IMR-90 (cell line): ENCODE data around the gene RNASE7. TPM values are rescaled to one million over a fixed set of nuclear protein-coding genes. Genes with fewer than 3 reads are reported as not detected.

ENCODE experiments used
- ATAC-seq: fragments of 200-7000 bp; cut with Tn5 transposase; 2 replicates; pipeline ENCODE4 v1.9.1; 2020; ENCODE audit warnings: low read depth, mild to moderate bottlenecking, moderate library complexity
- BruUV-seq: library from RNA; stranded (reverse); fragments of 400-500 nt; replicated peaks from 2 replicates; lab custom pipeline; 2021; lab: Mats Ljungman, UMichigan
- CTCF ChIA-PET: fragments of 300-600 bp; formaldehyde crosslinking; extraction: SDS; loops from one replicate; lab custom pipeline; 2021; ENCODE audit warnings: antibody characterized with exemption; lab: Yijun Ruan, JAX
- POLR2A ChIA-PET: fragments of 300-600 bp; sonication (Branson Sonifier 250); formaldehyde crosslinking; loops from one replicate; lab custom pipeline; 2022; ENCODE audit warnings: antibody characterized with exemption; ENCODE audit not compliant: unreplicated experiment; lab: Charles Lee
- DNase-seq: peaks from one replicate; pipeline ENCODE4 v3.0.0; 2013
- H2AFZ ChIP-seq: replicated peaks from 2 replicates; pipeline ENCODE3; 2013; ENCODE audit warnings: low read length, mild to moderate bottlenecking; ENCODE audit not compliant: poor library complexity
- H2AK5ac ChIP-seq: 2 replicates; pipeline ENCODE4 v1.6.1; 2013; ENCODE audit warnings: low read depth, low read length, inconsistent platforms
- H2AK9ac ChIP-seq: replicated peaks from 2 replicates; pipeline ENCODE3; 2013; ENCODE audit warnings: mild to moderate bottlenecking, low read depth, low read length, moderate library complexity; ENCODE audit not compliant: poor library complexity
- H2BK120ac ChIP-seq: 2 replicates; pipeline ENCODE4 v1.6.1; 2013; ENCODE audit warnings: low read depth, low read length, inconsistent platforms
- H2BK15ac ChIP-seq: 3 replicates; pipeline ENCODE4 v1.6.1; 2013; ENCODE audit warnings: low read depth, low read length, inconsistent platforms
- H2BK20ac ChIP-seq: 2 replicates; pipeline ENCODE4 v1.6.1; 2013; ENCODE audit warnings: low read depth, mild to moderate bottlenecking, inconsistent platforms, low read length, moderate library complexity
- H2BK5ac ChIP-seq: 2 replicates; pipeline ENCODE4 v1.6.1; 2013; ENCODE audit warnings: mild to moderate bottlenecking, low read depth, low read length, inconsistent platforms; ENCODE audit not compliant: poor library complexity, severe bottlenecking
- H3K14ac ChIP-seq: replicated peaks from 2 replicates; pipeline ENCODE4 v1.6.1; 2013; ENCODE audit warnings: low read depth, low read length, inconsistent platforms
- H3K18ac ChIP-seq: 2 replicates; pipeline ENCODE4 v1.6.1; 2013; ENCODE audit warnings: low read depth, low read length, control low read depth
- H3K23ac ChIP-seq: 2 replicates; pipeline ENCODE4 v1.6.1; 2013; ENCODE audit warnings: low read depth, low read length, inconsistent platforms
- H3K27ac ChIP-seq: 2 replicates; pipeline ENCODE4 v1.5.1; 2013; ENCODE audit warnings: mild to moderate bottlenecking, control low read depth, low read length; ENCODE audit not compliant: insufficient read depth
- H3K27me3 ChIP-seq: 2 replicates; pipeline ENCODE4 v1.6.1; 2013; ENCODE audit warnings: low read length; ENCODE audit not compliant: control insufficient read depth, insufficient read depth
- H3K36me3 ChIP-seq: 2 replicates; pipeline ENCODE4 v1.6.1; 2013; ENCODE audit warnings: low read length, mixed read lengths; ENCODE audit not compliant: control insufficient read depth, insufficient read depth
- H3K4ac ChIP-seq: 2 replicates; pipeline ENCODE4 v1.6.1; 2013; ENCODE audit warnings: low read depth, low read length, inconsistent platforms
- H3K4me1 ChIP-seq: 2 replicates; pipeline ENCODE4 v1.6.1; 2013; ENCODE audit warnings: low read length, mixed read lengths; ENCODE audit not compliant: control insufficient read depth, insufficient read depth
- H3K4me2 ChIP-seq: 2 replicates; pipeline ENCODE4 v1.6.1; 2013; ENCODE audit warnings: low read depth, mild to moderate bottlenecking, control low read depth, low read length, moderate library complexity
- H3K4me3 ChIP-seq: 2 replicates; pipeline ENCODE4 v1.5.1; 2013; ENCODE audit warnings: low read depth, mild to moderate bottlenecking, control low read depth, low read length, moderate library complexity; ENCODE audit not compliant: insufficient read depth
- H3K56ac ChIP-seq: 2 replicates; pipeline ENCODE4 v1.6.1; 2013; ENCODE audit warnings: low read length, inconsistent platforms; ENCODE audit not compliant: insufficient read depth; ENCODE audit errors: extremely low read depth
- H3K79me1 ChIP-seq, 2 experiments: 2 replicates each; pipeline ENCODE4 v1.6.1; 2013; ENCODE audit warnings: low read length in 2 of 2, inconsistent platforms in 1 of 2, low read depth in 1 of 2
- H3K9ac ChIP-seq: 2 replicates; pipeline ENCODE4 v1.6.1; 2013; ENCODE audit warnings: low read depth, low read length, control low read depth
- H3K9me1 ChIP-seq: 2 replicates; pipeline ENCODE4 v1.6.1; 2013; ENCODE audit warnings: low read length, inconsistent platforms; ENCODE audit not compliant: insufficient read depth
- H3K9me3 ChIP-seq: 2 replicates; pipeline ENCODE4 v1.6.1; 2013; ENCODE audit warnings: low read length; ENCODE audit not compliant: control insufficient read depth, insufficient read depth
- H4K20me1 ChIP-seq: 2 replicates; pipeline ENCODE4 v1.6.1; 2013; ENCODE audit warnings: low read length, inconsistent platforms; ENCODE audit not compliant: insufficient read depth
- H4K5ac ChIP-seq: 2 replicates; pipeline ENCODE4 v1.6.1; 2013; ENCODE audit warnings: mild to moderate bottlenecking, low read depth, low read length, control low read depth
- H4K8ac ChIP-seq, 2 experiments: 2 replicates each; pipeline ENCODE4 v1.6.1; 2013; ENCODE audit warnings: low read depth in 2 of 2, low read length in 2 of 2, control low read depth in 1 of 2, inconsistent platforms in 1 of 2
- H4K91ac ChIP-seq: 2 replicates; pipeline ENCODE4 v1.6.1; 2013; ENCODE audit warnings: low read depth, low read length, inconsistent platforms; ENCODE audit not compliant: insufficient read depth
- BHLHE40 ChIP-seq: fragments of 150-350 bp; IDR thresholded peaks from 2 replicates; pipeline ENCODE4 v1.6.1; 2016; ENCODE audit warnings: mild to moderate bottlenecking, low read depth, low read length
- CEBPB ChIP-seq: IDR thresholded peaks from 2 replicates; pipeline ENCODE4 v1.6.1; 2012; ENCODE audit warnings: low read depth, low read length, improper control_type of control experiment
- CHD1 ChIP-seq: IDR thresholded peaks from 2 replicates; pipeline ENCODE4 v1.6.1; 2012; ENCODE audit warnings: low read depth, low read length, improper control_type of control experiment
- FOS ChIP-seq: fragments of 150-350 bp; IDR thresholded peaks from 2 replicates; pipeline ENCODE4 v1.6.1; 2016; ENCODE audit warnings: low read depth, low read length
- MAFK ChIP-seq: IDR thresholded peaks from 2 replicates; pipeline ENCODE4 v1.6.1; 2012; ENCODE audit warnings: low read depth, low read length, improper control_type of control experiment
- NFE2L2 ChIP-seq: fragments of 150-350 bp; IDR thresholded peaks from 2 replicates; pipeline ENCODE4 v1.6.1; 2016; ENCODE audit warnings: low read depth, mild to moderate bottlenecking, low read length
- RCOR1 ChIP-seq: IDR thresholded peaks from 2 replicates; pipeline ENCODE4 v1.6.1; 2012; ENCODE audit warnings: mild to moderate bottlenecking, low read length, improper control_type of control experiment; ENCODE audit not compliant: insufficient replicate concordance
- RFX5 ChIP-seq: IDR thresholded peaks from 2 replicates; pipeline ENCODE4 v1.8.0; 2012; ENCODE audit warnings: low read depth, mild to moderate bottlenecking, low read length, moderate library complexity
- SMC3 ChIP-seq: fragments of 150-350 bp; IDR thresholded peaks from 2 replicates; pipeline ENCODE4 v1.6.1; 2016; ENCODE audit warnings: low read depth, mild to moderate bottlenecking, antibody characterized with exemption, low read length, moderate library complexity
- WGBS, 2 experiments: methylation state at CpG; one replicate each; pipeline versions ENCODE4 v1.1.5 to v1.1.7; 2013; ENCODE audit warnings: missing lambda C conversion rate in 2 of 2; ENCODE audit not compliant: insufficient read length in 1 of 2; ENCODE audit errors: extremely low coverage in 2 of 2; 5-methylcytosine and 5-hydroxymethylcytosine counted together
- dilution Hi-C: fragments of 300-500 bp; cut with HindIII; formaldehyde crosslinking; loops from one replicate; pipeline ENCODE4 v1.14.3; 2018; ENCODE audit warnings: low sequenced_read_pairs; ENCODE audit not compliant: unreplicated experiment
- in situ Hi-C: fragments of 300-500 bp; cut with MboI; formaldehyde crosslinking; loops from 3 replicates; pipeline ENCODE4 v1.14.3; 2019; ENCODE audit warnings: low sequenced_read_pairs, inconsistent platforms, mixed read lengths
- intact Hi-C: fragments of 100-400 bp; cut with micrococcal nuclease; formaldehyde crosslinking; loops from 2 replicates; pipeline ENCODE4 v1.10.0; 2022
- polyA plus RNA-seq, 3 experiments: library from polyadenylated mRNA; depleted of rRNA; stranded (reverse); fragments of >200 nt; gene quantifications; 2 replicates each; pipeline ENCODE4 v1.2.3, GENCODE V29; 2012; ENCODE audit warnings: low replicate concordance in 1 of 3
- total RNA-seq: library from RNA; depleted of rRNA; stranded (reverse); fragments of >200 nt; gene quantifications from 2 replicates; pipeline ENCODE4 v1.2.3, GENCODE V29; 2012

The RNASE7 gene
- total and polyA plus RNA-seq, 2 of the 4 experiments (the other 2 are of a cell fraction): not detected

DNA sequence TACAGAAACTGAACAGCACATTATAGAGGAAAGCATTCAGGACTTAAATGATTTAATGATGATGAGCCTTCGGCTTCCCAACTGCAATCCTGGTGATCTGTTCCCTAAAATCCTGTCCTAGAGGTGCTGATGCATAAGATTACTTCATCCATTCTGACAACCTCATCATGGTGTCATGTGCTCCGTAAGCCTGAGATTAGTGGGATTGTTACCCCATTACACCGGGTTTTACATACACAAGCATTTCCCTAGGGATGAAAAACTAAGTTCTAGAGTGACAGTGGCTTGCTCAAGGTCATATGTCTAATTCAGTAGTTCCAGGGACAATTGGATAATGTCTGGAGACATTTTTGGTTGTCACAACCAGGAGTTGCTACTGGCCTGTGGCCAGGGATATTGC is 5.0 kb upstream of the RNASE7 start:
- H2AFZ ChIP-seq: no peak overlapping the region
- no peak overlapping the region for H3K9ac ChIP-seq
- no peaks in the 10 kb centered on the region for H3K9me3 ChIP-seq
- no peak overlapping the region for H3K14ac ChIP-seq
- TF ChIP-seq MAFK (no peak), RCOR1 (no peak), BHLHE40 (no peak), CEBPB (no peak), FOS (no peak), SMC3 (no peak), NFE2L2 (no peak), RFX5 (no peak), CHD1 (no peak)
- BruUV-seq: no TSS peak
- H2BK5ac ChIP-seq: no peak overlapping the region
- no peak overlapping the region for H2BK20ac ChIP-seq
- H2AK5ac ChIP-seq: no peak overlapping the region
- H2BK15ac ChIP-seq: no peak overlapping the region
- no peak overlapping the region for H4K8ac ChIP-seq
- H3K36me3 ChIP-seq: no peaks in the 10 kb centered on the region
- H3K18ac ChIP-seq: no peak overlapping the region
- H2BK120ac ChIP-seq: no peak overlapping the region
- no peak overlapping the region for H4K91ac ChIP-seq
- peaks cover 2% of the 10 kb centered on the region; the same call in 1 of the 2 replicates for H3K4me1 ChIP-seq
- in situ Hi-C loops (no loop called here), intact Hi-C loops (no loop called here), dilution Hi-C loops (no loop called here)
- no peak overlapping the region for H3K27ac ChIP-seq
- H4K20me1 ChIP-seq: no peaks in the 10 kb centered on the region
- H3K4me3 ChIP-seq: no peak overlapping the region
- H3K9me1 ChIP-seq: no peaks in the 10 kb centered on the region
- H4K5ac ChIP-seq: no peak overlapping the region
- no peak overlapping the region for H2AK9ac ChIP-seq
- H3K23ac ChIP-seq: no peak overlapping the region
- ATAC-seq (no peak), DNase-seq (no peak)
- ChIA-PET CTCF (interaction anchor here (1.1 kb wide), 1 partner anchor 22 kb away, joined by 3 read pairs; no protein-coding TSS in a partner anchor), POLR2A (no interaction called here)
- H3K27me3 ChIP-seq: peaks cover 41% of the 10 kb centered on the region
- no peak overlapping the region for H3K4ac ChIP-seq
- WGBS, 2 experiments: no CpG with 5 or more reads among the region's 3 CpGs
- H3K79me1 ChIP-seq: no peaks in the 10 kb centered on the region
- H3K56ac ChIP-seq: no peak overlapping the region
- H3K4me2 ChIP-seq: no peak overlapping the region
